GM23338 (cell line): Measurements from ENCODE around the gene PDE4B.

Experiments
- EZH2phosphoT487 ChIP-seq: fragments of 200-600 bp; sonication (generic); IDR thresholded peaks from one replicate; pipeline ENCODE4 v1.8.1; 2018; ENCODE audit warnings: antibody characterized with exemption; ENCODE audit not compliant: unreplicated experiment
- POLR2AphosphoS5 ChIP-seq: IDR thresholded peaks from 2 replicates; pipeline ENCODE4 v1.6.1; 2016; ENCODE audit warnings: antibody characterized with exemption, low read depth

DNA sequence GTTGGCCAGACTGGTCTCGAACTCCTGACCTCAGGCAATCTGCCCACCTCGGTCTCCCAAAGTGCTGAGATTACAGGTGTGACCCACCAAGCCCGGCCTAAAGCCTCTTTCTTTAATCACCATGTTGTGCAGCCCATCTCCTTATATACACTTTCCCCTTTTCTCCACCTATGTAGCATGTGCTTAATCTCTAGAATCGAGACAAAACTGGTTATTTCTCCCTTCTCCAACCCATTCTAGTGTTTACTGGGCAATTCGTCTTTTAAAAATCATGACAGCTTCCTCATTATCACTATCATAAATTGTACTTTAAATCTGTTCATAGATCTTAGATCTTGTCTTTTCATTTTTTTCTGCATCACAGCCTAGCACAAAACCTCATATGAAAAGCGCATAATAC lies 285.7 kb downstream of the PDE4B start:
- TF ChIP-seq POLR2AphosphoS5 (no peak), EZH2phosphoT487 (no peak)
